ENCODE results near the gene VAV2. TPM values are rescaled to one million over a fixed set of nuclear protein-coding genes. Genes with fewer than 3 reads are reported as not detected.
"Not testable (repeated sequence)": the region's sequence is repeated elsewhere in the genome, so short reads cannot be mapped to it uniquely, and the experiment has no call there.

The VAV2 gene
- total RNA-seq, 1 donor from 2014 or later = 34.6 TPM

DNA sequence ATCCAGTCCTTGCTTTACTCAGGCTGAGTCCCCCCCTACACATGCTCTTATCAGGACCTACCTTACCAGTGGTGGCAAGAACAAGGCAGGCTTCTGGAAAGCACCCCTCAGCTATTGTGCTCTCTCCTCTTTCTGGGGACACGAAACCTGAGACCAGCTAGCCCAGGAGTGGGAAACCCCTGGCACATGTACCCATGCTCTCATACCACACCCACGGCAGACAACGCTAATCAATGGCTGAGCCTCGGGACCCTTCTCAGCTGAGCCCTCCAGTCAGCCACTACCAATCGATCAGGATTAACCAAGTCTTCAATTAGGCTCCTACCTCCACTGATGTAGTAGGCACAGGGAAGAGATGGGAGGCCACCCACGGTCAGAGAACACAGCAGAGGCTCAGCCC, 65.1 kb downstream of the VAV2 start:
- intact Hi-C loops (cut with DNase I) = no loop called here
- TF ChIP-seq CTCF (IDR thresholded peaks at IDR 0.05) = no peak
- DNase-seq (no peak), ATAC-seq (no peak)
- no peak overlapping the region for H3K27ac ChIP-seq
- H3K4me3 ChIP-seq = no peak overlapping the region
- no peaks in the 10 kb centered on the region for H3K27me3 ChIP-seq
- H3K4me1 ChIP-seq = peaks cover 2% of the 10 kb centered on the region
- H3K36me3 ChIP-seq = no peaks in the 10 kb centered on the region
- H3K9me3 ChIP-seq = no peaks in the 10 kb centered on the region

GRCh38 chr9:133926165-133926856, 65.8 kb downstream of the VAV2 start:
- Histone ChIP-seq H3K4me3 (no peak overlapping the region), H3K27me3 (no peaks in the 10 kb centered on the region), H3K36me3 (no peaks in the 10 kb centered on the region), H3K4me1 (no peaks in the 10 kb centered on the region), H3K9me3 (no peaks in the 10 kb centered on the region), H3K27ac (no peak overlapping the region)
- intact Hi-C loops (cut with DNase I) = no loop called here
- DNase-seq (no peak), ATAC-seq (no peak)
- no peak for TF ChIP-seq CTCF (IDR thresholded peaks at IDR 0.05)

- no peaks in the 10 kb centered on the region for H3K9me3 ChIP-seq
- H3K27me3 ChIP-seq = no peaks in the 10 kb centered on the region
- no peak overlapping the region for H3K27ac ChIP-seq
- intact Hi-C loops (cut with DNase I) = no loop called here
- no peak for TF ChIP-seq CTCF (IDR thresholded peaks at IDR 0.05)
- ATAC-seq (no peak), DNase-seq (no peak)
- no peaks in the 10 kb centered on the region for H3K4me1 ChIP-seq
- no peaks in the 10 kb centered on the region for H3K36me3 ChIP-seq
- H3K4me3 ChIP-seq = no peak overlapping the region
Observed at GRCh38 chr9:133924453-133924852, 67.7 kb downstream of the VAV2 start.

DNA sequence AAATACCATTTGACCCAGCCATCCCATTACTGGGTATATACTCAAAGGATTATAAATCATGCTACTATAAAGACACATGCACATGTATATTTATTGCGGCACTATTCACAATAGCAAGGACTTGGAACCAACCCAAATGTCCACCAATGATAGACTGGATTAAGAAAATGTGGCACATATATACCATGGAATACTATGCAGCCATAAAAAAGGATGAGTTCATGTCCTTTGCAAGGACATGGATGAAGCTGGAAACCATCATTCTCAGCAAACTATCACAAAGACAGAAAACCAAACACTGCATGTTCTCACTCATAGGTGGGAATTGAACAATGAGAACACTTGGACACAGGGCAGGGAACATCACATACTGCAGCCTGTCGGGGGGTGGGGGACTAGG, 68.5 kb downstream of the VAV2 start:
- H3K9me3 ChIP-seq; H3K4me3 ChIP-seq; H3K36me3 ChIP-seq; ATAC-seq; H3K27me3 ChIP-seq; H3K4me1 ChIP-seq; intact Hi-C loops (cut with DNase I); H3K27ac ChIP-seq; DNase-seq: not testable (repeated sequence)

DNA sequence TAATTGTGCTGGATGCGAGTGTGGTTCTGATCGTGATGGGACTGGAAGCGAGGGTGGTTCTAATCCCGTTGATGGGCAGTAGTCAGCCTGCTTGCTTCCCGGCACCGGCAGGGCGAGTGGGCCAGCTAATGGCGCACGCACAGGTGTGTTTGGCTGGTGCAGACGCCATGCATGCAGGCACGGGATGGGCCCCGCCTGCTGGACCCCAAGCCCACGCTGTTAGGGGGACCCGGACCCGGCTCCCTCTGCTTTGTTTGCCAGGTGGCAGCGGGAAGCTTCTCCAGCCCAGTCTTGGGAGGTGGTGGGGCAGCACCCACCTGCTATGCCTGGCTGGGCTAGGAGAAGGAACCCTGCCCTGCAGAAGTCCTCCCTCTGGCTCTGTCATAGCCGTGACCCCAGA, 70.3 kb downstream of the VAV2 start:
- no peak overlapping the region for H3K4me3 ChIP-seq
- no peak for ATAC-seq

GRCh38 chr9:133920471-133920870, 71.7 kb downstream of the VAV2 start:
- no peak overlapping the region for H3K4me3 ChIP-seq
- no peaks in the 10 kb centered on the region for H3K9me3 ChIP-seq
- no peak for ATAC-seq
- peak overlapping the region; percentile 42 for H3K27ac ChIP-seq
- no peak for TF ChIP-seq CTCF (IDR thresholded peaks at IDR 0.05)
- intact Hi-C loops (cut with DNase I) = no loop called here
- DNase-seq = no peak
- H3K27me3 ChIP-seq = no peaks in the 10 kb centered on the region
- H3K36me3 ChIP-seq = no peaks in the 10 kb centered on the region
- H3K4me1 ChIP-seq = peaks cover 4% of the 10 kb centered on the region

More for the DNA sequence above, 70.3 kb downstream of the VAV2 start:
- Histone ChIP-seq H3K27ac (no peak overlapping the region), H3K4me1 (peaks cover 4% of the 10 kb centered on the region), H3K9me3 (no peaks in the 10 kb centered on the region), H3K27me3 (no peaks in the 10 kb centered on the region), H3K36me3 (no peaks in the 10 kb centered on the region)
- DNase-seq = no peak
- intact Hi-C loops (cut with DNase I) = no loop called here
- no peak for TF ChIP-seq CTCF (IDR thresholded peaks at IDR 0.05)
